DMS53 treated with DMSO at 0.1 percent for 48 hours (cell line): ENCODE measurements around the gene ART1.
"Not testable (repeated sequence)": the region's sequence is repeated elsewhere in the genome, so short reads cannot be mapped to it uniquely, and the experiment has no call there.

Experiments
- DNase-seq: peaks from one replicate; lab custom pipeline; 2025; ENCODE audit not compliant: unreplicated experiment; lab: John Stamatoyannopoulos, UW

ART1 gene, protein sequence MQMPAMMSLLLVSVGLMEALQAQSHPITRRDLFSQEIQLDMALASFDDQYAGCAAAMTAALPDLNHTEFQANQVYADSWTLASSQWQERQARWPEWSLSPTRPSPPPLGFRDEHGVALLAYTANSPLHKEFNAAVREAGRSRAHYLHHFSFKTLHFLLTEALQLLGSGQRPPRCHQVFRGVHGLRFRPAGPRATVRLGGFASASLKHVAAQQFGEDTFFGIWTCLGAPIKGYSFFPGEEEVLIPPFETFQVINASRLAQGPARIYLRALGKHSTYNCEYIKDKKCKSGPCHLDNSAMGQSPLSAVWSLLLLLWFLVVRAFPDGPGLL

DNA sequence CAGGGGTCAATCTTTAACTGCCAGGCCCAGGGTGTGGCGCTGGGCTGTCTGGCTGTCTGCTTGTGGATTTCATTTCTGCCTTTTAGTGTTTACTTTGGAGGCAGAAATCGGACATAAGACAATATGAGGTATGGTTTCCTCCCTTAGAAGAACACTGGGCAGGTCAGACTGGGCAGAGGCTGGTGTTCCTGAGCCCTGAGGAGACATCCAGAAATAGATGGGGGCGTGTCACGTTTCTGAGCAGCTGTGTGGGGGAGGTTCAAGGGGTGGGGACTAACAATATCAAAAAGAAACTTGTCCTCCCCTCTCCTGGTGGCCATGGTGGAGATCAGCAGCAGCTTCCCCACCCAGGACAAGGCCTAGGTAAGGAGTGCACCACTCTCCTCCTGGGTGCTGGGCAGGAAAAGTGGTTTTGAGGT lies at the start of gene ART1:
Gene ART1, plus strand, starts transcription at position 312 of the 419 bp plus-strand sequence. CDS start 14,086 bp downstream, outside the sequence.
- no peak for DNase-seq

DNA sequence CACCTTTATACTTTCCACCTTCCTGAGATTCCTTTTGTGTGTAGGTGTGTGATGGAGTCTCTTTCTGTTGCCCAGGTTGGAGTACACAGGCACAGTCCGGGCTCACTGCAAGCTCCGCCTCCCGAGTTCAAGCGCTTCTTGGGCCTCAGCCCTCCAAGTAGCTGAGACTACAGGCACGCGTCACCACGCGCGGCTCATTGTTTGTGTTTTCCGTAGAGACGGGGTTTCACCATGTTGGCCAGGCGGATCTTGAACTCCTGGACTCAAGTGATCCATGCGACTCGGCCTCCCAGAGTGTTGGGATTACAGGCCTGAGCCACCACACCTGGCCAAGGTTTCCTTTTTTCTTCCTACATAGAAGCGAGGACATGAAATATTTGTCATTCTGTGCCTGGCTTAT lies 47.2 kb upstream of the ART1 start:
- DNase-seq, result not testable (repeated sequence)

- not testable (repeated sequence) for DNase-seq
Measured at GRCh38 chr11:3600201-3600600, 44.7 kb upstream of the ART1 start.

DNA sequence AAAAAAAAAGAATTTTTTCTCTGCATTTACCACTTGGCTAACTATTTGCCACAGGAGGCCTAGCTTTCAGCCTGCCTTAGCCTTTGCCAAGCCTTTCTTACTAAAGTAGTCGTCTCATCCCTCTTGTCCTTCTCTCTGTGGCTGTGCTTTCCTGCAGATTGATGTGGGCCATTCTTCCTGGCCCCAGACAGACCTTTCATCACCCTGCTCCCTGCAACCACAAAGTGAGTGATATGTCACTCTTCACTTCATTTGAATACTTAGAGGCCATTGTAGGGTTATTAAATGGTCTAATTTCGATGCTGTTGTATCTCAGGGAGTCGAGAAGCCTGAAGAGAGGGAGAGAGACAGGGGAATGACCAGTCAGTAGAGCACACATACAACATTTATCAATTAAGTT lies 40.8 kb upstream of the ART1 start:
- DNase-seq, result no peak

GRCh38 chr11:3605283-3605662 lies 39.7 kb upstream of the ART1 start:
- no peak for DNase-seq

- no peak for DNase-seq
Measured at GRCh38 chr11:3605771-3606203, 39.1 kb upstream of the ART1 start.

GRCh38 chr11:3609416-3610265 lies 35.3 kb upstream of the ART1 start:
- DNase-seq, result peak; percentile 45

- no peak for DNase-seq
Measured at GRCh38 chr11:3610846-3611245, 34.1 kb upstream of the ART1 start.

- no peak for DNase-seq
Measured at GRCh38 chr11:3611976-3612678, 32.8 kb upstream of the ART1 start.

- no peak for DNase-seq
Measured at GRCh38 chr11:3613998-3614741, 30.8 kb upstream of the ART1 start.

- DNase-seq, result no peak
Measured at GRCh38 chr11:3614742-3615171, 30.2 kb upstream of the ART1 start.

GRCh38 chr11:3615998-3616397 lies 28.9 kb upstream of the ART1 start:
- DNase-seq, result no peak

GRCh38 chr11:3616721-3617460 lies 28.0 kb upstream of the ART1 start:
- DNase-seq, result no peak

DNA sequence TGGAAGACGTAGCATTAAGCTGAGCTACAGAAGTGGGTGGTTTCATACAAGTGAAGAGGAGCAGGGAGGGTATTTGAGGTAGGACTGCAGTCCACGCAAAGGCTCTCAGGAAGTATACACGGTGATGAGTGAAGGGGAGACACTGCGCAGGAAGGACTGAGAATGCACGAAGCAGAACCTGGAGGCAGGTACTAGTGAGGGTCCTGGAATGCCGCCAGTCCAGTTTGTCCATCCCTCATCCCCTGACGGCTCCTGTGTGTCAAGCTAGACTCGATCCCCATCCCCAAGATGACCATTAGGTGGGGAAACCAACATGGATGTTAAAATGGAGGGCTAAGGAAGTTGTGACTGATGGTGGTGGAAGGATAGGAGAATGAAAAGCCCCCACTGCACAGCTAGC lies 26.9 kb upstream of the ART1 start:
- DNase-seq, result no peak

DNA sequence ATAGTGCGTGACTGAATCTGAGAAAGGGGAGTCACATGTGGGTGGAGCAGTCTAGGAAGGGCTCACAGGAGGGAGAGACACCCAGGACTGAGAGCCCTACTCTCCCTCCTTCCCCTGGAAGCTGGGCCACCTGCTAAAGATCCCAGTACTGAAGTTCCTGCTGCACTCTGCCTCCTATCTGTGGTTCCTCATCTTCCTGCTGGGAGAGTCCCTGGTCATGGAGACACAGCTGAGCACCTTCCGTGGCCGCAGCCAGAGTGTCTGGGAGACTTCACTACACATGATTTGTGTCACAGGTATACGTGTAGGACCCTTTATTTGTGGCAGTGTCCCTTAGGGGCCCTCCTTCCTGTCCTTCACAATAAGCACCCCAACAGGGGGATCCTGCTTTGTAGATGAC lies 22.4 kb upstream of the ART1 start:
- DNase-seq, result no peak

GRCh38 chr11:3623121-3623520 lies 21.8 kb upstream of the ART1 start:
- DNase-seq, result no peak

DNA sequence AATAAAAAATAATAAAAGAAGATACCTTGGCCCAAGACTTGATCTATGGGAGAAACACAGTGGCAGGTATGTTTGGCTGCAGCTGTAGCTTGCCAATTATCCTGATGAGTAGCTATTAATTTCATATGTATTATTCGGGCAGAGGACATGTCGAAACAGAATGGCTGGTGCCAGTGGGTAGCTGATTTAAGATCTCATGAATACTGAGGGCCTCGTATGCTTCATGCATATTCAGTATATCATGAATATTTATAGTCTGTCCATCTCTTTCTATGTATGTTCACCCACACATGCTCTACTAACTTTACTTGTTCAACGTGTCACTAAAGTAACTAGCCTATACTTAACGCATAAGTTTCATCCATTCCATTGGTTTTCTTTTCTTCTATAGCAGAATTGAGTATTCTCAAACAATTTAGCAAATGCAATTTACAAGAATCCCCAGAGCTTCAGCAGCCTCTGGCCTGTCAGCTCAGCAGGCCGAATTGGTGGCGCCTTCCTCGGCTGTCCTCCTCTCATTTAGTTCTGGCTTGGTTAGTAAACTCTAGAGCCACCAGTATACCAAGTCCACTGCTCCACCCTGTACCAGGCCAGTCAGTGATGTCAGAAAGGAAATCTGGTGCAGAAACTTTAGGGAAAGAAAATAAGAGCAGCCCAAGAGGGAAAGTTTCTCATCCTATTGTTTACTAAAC lies 21.0 kb upstream of the ART1 start:
- no peak for DNase-seq

DNA sequence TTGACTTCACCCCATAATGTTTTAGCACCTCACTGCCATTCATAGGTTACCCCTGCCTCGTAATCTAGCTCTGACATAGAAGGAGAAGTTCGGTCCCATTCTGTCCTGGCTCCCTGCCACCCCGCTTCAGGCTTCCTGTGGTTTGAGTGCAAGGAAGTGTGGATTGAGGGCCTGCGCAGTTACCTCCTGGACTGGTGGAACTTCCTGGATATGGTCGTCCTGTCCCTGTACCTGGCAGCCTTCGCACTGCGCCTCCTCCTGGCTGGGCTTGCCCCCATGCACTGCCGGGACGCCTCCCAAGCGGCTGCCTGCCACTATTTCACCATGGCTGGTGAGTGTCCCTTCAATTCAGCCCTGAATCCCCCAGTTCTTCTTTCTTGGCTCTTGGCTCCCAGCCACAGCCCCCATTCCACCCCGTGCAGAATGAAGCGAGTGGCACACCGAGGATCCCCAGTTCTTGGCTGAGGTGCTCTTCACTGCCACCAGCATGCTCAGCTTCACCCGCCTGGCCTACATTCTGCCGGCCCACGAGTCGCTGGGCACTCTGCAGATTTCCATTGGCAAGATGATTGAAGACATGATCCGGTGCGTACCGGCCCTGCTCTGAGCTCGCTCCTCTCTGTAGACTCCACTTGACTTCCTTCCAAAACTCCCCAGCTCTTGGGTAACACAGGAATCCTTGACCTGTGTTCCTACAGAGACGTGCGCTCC lies 18.5 kb upstream of the ART1 start:
- no peak for DNase-seq

- DNase-seq, result no peak
Measured at GRCh38 chr11:3627291-3627690, 17.6 kb upstream of the ART1 start.
